ENCODE measurements around the gene SUPT3H.

The SUPT3H gene

DNA sequence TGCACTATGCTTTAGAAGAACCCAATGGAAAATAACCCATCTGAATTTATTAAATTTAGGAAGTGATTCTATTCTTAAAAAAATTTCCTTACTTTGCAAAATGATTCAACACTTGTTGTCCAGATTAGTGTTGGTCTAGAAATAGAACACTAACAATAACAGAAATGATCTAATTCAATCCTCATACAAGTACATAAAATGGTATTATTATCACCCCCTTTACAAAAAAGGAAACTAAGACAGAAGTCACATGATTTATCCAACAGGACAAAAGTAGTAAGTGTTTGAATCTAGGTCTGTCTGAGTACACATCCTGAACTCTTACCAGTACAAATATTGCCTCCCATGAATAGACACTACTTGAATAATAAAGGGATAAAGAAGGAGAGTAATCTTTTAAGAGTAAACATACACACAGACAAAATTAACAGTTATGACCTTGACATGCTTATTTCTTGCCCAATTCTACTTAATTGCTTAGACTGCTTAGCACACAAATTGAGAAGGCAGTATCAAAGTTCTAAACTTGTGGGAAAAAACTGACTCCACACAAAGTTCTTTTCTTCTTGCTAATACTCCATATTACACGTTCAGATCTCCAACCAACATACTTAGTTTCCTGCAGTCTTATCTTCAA lies 245.0 kb downstream of the SUPT3H start:
- Histone ChIP-seq H3K4me1 (ENCODE audit: insufficient read depth, low read length) (no peaks in the 10 kb centered on the region), H3K36me3 (ENCODE audit: insufficient read depth, low read length) (no peaks in the 10 kb centered on the region), H3K9me3 (ENCODE audit: control insufficient read depth, insufficient read depth, low read length) (peaks cover 3% of the 10 kb centered on the region; the same call in 1 of the 2 replicates), H3K9ac (ENCODE audit: low read depth, low read length) (no peak overlapping the region)

DNA sequence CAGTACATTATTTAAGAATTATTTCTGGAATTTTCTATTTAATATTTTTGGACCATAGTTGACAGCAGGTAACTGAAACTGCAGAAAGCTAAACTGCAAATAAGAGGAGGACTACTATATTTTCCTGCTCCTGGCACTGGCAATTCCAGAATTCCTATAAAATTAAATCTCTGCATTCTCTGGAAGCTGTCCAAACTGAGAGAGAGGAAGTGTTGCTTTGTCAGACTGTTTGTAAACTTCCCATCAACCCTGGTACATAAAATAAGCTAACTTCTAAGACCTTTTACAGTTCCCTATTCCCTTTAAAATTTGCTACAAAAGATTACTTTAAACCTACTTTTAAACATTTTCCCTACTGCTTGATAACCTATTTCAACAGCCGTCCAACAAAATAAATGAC lies 245.7 kb downstream of the SUPT3H start:
- Histone ChIP-seq H3K36me3 (ENCODE audit: insufficient read depth, low read length) (no peaks in the 10 kb centered on the region), H3K4me1 (ENCODE audit: insufficient read depth, low read length) (no peaks in the 10 kb centered on the region), H3K9ac (ENCODE audit: low read depth, low read length) (no peak overlapping the region), H3K9me3 (ENCODE audit: control insufficient read depth, insufficient read depth, low read length) (peaks cover 3% of the 10 kb centered on the region; the same call in 1 of the 2 replicates)

DNA sequence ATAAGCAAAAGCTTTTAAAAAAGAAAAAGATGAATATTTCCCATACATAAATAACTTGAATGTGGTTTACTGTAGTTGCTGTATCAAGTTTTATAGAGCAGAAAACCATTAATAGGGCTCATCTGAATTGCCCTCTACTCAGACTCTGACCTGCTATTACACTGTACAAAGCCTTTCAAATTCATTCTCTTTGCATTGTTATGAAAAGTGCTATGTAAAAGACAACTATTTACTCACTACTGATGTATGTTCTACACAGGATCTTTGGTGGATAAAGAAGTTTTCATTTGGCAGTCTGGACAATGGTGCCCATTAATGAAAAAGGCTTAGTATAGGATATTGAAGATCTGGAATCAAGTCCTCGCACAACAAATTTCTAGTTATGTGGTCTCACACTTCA lies 248.7 kb downstream of the SUPT3H start:
- H3K9me3 ChIP-seq (ENCODE audit: control insufficient read depth, insufficient read depth, low read length), result no peaks in the 10 kb centered on the region
- no peaks in the 10 kb centered on the region for H3K36me3 ChIP-seq (ENCODE audit: insufficient read depth, low read length)
- H3K9ac ChIP-seq (ENCODE audit: low read depth, low read length), result no peak overlapping the region
- H3K4me1 ChIP-seq (ENCODE audit: insufficient read depth, low read length), result no peaks in the 10 kb centered on the region

DNA sequence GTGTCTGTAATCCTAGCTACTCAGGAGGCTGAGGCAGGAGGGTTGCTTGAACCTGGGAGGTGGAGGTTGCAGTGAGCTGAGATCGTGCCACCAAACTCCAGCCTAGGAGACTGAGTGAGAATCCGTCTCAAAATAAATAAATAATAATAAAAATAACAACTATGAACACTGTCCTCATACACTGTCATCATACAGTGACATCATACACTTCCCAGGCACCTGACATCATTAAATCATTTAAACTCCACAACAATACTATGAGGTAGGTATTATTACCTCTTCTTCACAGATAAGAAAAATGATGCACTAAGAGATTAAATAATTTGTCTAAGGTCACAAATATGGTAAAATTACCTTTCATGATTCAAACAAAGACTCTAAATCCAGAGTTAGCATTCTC lies 250.5 kb downstream of the SUPT3H start:
- Histone ChIP-seq H3K9me3 (ENCODE audit: control insufficient read depth, insufficient read depth, low read length) (no peaks in the 10 kb centered on the region), H3K9ac (ENCODE audit: low read depth, low read length) (no peak overlapping the region), H3K36me3 (ENCODE audit: insufficient read depth, low read length) (no peaks in the 10 kb centered on the region), H3K4me1 (ENCODE audit: insufficient read depth, low read length) (no peaks in the 10 kb centered on the region)

DNA sequence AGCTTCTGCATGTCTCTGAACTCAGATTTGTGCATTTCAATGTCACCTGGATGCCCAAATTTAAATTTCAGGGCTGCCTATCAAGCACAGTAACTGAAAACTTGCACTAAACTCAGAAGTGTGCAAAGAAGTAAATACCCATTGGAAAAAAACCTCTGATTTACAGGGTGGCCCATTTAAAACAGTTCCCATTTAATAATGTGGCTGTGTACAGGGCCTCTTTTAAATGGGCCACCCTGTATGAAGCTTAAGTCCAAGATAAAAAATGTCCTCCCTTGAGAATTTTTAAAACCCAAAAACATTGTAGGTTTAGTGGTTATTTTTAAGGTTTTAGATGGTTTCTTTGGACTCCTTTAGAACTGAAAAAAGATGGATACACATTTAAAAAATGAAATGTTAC lies 251.7 kb downstream of the SUPT3H start:
- H3K9ac ChIP-seq (ENCODE audit: low read depth, low read length), result no peak overlapping the region
- no peaks in the 10 kb centered on the region for H3K9me3 ChIP-seq (ENCODE audit: control insufficient read depth, insufficient read depth, low read length)
- no peaks in the 10 kb centered on the region for H3K36me3 ChIP-seq (ENCODE audit: insufficient read depth, low read length)
- 0 out of 2 replicates have a peak, but pooled peaks cover 2% of the 10 kb centered on the region for H3K4me1 ChIP-seq (ENCODE audit: insufficient read depth, low read length)

DNA sequence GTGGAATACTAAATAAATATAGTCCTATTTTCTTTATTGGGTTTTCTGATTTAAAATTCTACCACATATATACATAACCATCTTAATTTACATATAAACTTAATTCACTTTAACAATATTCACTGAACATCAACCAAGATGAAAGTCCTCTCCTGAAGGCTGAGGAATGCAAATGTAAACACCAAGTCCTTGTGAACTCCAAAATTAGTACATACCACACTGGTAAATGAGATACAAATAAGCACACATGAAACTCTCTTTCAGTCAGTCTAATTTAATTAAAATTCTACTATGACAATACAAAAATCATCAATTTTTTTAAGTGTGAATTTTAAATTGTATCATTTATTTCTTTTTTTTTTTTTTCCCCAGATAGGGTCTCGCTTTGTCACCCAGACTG lies 254.7 kb downstream of the SUPT3H start:
- H3K4me1 ChIP-seq (ENCODE audit: insufficient read depth, low read length), result 0 out of 2 replicates have a peak, but pooled peaks cover 4% of the 10 kb centered on the region
- no peaks in the 10 kb centered on the region for H3K9me3 ChIP-seq (ENCODE audit: control insufficient read depth, insufficient read depth, low read length)
- no peak overlapping the region for H3K9ac ChIP-seq (ENCODE audit: low read depth, low read length)
- no peaks in the 10 kb centered on the region for H3K36me3 ChIP-seq (ENCODE audit: insufficient read depth, low read length)

DNA sequence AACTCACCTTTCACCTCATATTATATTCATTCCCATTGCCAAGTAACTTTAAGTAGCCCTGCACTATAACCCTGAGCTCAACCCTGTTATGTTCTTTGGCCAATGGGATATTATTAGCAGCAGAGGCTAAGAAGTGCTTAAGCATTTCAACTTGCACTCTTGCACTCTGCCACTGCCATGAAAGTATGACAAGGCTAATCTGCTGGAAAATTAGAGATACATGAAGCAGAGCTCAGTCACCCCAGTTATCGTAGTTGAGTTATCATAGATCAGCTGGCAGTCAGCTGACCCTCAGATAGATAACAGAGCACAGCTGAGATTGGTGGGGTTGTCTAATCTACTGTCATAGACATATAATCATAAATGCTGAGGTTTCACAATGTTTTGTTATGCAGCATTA lies 259.0 kb downstream of the SUPT3H start:
- H3K4me1 ChIP-seq (ENCODE audit: insufficient read depth, low read length), result 0 out of 2 replicates have a peak, but pooled peaks cover 4% of the 10 kb centered on the region
- H3K9me3 ChIP-seq (ENCODE audit: control insufficient read depth, insufficient read depth, low read length), result no peaks in the 10 kb centered on the region
- no peaks in the 10 kb centered on the region for H3K36me3 ChIP-seq (ENCODE audit: insufficient read depth, low read length)
- no peak overlapping the region for H3K9ac ChIP-seq (ENCODE audit: low read depth, low read length)

DNA sequence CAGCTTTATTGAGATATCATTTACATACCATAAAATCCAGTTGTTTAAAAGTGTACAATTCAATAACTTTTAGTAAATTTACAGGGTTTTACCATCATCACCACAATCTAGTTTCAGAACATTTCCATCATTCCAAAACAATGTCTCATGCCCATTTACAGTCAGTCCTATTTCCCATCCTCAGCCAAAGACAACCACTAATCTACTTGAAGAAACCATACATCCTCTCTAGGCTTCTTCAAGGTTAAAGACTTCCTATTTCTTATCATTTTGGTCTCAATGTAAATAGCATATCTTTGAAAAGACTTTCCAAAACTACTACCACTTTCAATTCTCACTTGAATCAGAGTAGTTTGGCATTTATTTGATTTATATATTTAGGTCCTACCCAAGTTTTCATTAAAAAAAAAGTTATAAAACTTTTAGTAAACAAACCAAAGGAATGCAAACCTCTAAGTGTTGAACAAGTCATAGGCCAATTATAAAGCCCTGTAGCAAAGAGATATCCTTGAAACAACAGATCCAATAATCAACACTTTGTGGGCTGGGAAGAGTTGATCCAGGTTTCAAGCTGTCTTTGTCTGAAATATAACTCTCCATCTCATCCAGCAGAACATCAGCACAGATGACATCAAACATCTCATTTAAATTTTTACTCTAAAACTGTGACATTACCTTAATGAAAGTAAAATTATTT lies 260.9 kb downstream of the SUPT3H start:
- Histone ChIP-seq H3K9me3 (ENCODE audit: control insufficient read depth, insufficient read depth, low read length) (no peaks in the 10 kb centered on the region), H3K4me1 (ENCODE audit: insufficient read depth, low read length) (0 out of 2 replicates have a peak, but pooled peaks cover 4% of the 10 kb centered on the region), H3K36me3 (ENCODE audit: insufficient read depth, low read length) (no peaks in the 10 kb centered on the region), H3K9ac (ENCODE audit: low read depth, low read length) (no peak overlapping the region)

DNA sequence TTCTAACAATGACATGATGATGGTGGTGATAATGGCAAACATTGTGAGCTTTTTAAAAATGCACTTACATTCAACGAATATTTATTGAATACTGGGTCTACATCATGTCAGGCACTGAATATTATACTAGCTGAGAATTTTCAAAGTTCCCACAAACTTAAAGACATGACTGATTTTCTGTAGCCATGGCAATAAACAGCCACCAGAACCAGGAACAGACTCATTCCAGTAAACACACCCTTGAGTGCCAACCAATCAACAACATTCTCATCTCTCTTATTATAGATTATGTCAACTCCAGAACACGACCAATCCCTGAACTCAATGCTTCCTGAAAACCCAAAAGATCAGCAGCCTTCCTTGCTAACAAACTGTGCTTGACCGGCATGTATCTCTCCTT lies 262.0 kb downstream of the SUPT3H start:
- no peaks in the 10 kb centered on the region for H3K4me1 ChIP-seq (ENCODE audit: insufficient read depth, low read length)
- no peaks in the 10 kb centered on the region for H3K36me3 ChIP-seq (ENCODE audit: insufficient read depth, low read length)
- H3K9ac ChIP-seq (ENCODE audit: low read depth, low read length), result no peak overlapping the region
- H3K9me3 ChIP-seq (ENCODE audit: control insufficient read depth, insufficient read depth, low read length), result no peaks in the 10 kb centered on the region

DNA sequence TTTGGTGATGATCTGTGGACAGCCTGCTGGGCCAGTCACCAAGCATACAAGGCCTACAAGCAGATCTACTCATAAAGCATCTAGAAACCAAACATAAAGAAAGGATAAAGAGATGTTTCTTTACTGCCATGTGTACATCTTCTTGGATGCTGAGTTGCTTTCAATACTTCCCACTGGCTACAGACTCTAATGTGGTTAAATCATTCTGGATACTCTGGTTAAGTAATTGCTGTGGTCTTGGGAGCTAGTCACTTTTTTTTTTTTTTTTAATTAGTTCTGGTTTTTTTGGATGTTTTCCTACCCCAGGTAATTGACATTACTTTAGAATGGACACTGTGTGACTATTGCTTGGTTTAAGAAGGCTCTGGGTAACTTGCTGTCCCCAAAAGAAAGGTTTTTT lies 265.0 kb downstream of the SUPT3H start:
- Histone ChIP-seq H3K4me1 (ENCODE audit: insufficient read depth, low read length) (no peaks in the 10 kb centered on the region), H3K36me3 (ENCODE audit: insufficient read depth, low read length) (no peaks in the 10 kb centered on the region), H3K9ac (ENCODE audit: low read depth, low read length) (no peak overlapping the region), H3K9me3 (ENCODE audit: control insufficient read depth, insufficient read depth, low read length) (no peaks in the 10 kb centered on the region)

DNA sequence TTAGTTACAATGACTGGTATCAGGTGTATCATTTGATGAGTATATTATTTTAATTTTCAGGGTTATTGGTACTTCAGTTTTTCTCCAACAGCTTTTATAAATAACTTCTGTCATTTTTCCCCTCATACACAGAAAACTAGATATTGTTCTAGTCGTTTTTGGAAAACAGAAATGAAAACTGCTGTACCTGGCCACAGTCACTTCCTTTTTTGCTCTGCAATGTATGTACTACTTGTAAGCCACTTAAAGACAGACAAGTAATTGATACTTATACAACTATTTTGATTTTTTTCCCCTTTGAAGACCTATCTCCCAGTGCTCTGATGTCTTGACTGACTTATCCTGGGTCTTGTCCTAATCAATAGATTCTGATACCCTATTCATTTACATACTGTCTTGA lies 268.2 kb downstream of the SUPT3H start:
- no peak overlapping the region for H3K9ac ChIP-seq (ENCODE audit: low read depth, low read length)
- no peaks in the 10 kb centered on the region for H3K9me3 ChIP-seq (ENCODE audit: control insufficient read depth, insufficient read depth, low read length)
- no peaks in the 10 kb centered on the region for H3K36me3 ChIP-seq (ENCODE audit: insufficient read depth, low read length)
- H3K4me1 ChIP-seq (ENCODE audit: insufficient read depth, low read length), result no peaks in the 10 kb centered on the region

DNA sequence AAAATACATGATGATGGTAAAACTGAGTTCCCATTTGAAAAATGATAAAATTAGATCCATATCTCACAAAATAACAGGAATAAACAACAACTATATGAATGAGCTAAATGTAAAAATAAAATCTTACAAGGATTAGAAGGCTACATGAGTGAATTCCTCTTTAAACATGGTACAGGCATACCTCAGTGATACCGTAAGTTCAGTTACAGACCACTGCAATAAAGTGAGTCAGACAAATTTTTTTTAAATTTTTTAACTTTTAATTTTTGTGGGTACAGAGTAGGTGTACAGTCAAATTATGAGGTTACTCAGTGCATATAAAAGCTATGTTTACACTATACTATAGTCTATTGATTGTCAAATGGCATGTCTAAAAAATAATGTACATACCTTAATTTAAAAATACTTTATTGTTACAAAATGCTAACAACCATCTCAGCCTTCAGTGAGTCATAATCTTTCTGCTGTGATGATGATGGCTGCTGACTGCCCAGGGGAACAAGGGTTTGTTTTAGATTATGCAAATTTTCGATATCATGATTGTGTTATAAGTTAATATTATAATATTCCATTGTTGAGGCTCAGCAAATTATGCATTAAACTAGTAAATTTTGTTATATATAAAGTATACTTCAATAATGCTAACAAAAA lies 272.4 kb downstream of the SUPT3H start:
- H3K9ac ChIP-seq (ENCODE audit: low read depth, low read length), result no peak overlapping the region
- H3K36me3 ChIP-seq (ENCODE audit: insufficient read depth, low read length), result no peaks in the 10 kb centered on the region
- H3K4me1 ChIP-seq (ENCODE audit: insufficient read depth, low read length), result no peaks in the 10 kb centered on the region
- no peaks in the 10 kb centered on the region for H3K9me3 ChIP-seq (ENCODE audit: control insufficient read depth, insufficient read depth, low read length)

DNA sequence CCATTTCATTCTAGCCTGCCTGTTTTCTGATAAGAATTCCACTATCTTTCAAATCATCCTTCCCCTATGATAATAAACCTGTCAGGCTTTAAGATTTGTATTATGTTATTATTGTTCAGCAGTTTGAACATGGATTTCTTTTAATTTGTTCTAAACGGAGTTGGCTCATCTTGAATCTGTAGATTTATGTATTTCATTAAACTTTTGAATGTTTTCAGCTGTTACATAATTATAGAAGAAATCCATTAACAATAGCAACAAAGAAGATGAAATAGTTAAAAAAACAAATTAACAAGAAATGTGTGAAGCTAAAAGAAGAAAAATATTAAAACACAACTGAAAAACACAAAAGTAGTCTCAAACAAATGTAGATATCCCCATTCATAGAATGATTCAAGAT lies 273.3 kb downstream of the SUPT3H start:
- Histone ChIP-seq H3K36me3 (ENCODE audit: insufficient read depth, low read length) (no peaks in the 10 kb centered on the region), H3K9me3 (ENCODE audit: control insufficient read depth, insufficient read depth, low read length) (no peaks in the 10 kb centered on the region), H3K9ac (ENCODE audit: low read depth, low read length) (no peak overlapping the region), H3K4me1 (ENCODE audit: insufficient read depth, low read length) (no peaks in the 10 kb centered on the region)

DNA sequence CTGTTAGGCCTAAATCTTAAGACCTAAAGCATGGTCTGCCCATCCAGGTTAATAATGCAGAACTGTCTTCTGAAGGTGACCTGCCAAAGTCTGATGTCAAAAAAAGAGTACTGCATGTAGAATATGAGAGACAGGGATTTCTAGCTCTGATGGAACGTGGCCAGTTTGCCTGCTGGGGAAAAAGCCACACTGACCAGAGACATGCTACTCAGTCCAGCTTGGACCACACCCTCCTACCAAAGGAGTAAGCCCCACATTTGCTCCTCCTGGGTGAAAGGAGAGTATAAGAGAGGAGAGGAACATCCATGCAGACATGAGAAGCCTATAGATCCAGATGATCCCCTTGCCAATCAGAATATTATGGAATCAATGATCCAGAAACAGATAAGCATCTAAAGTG lies 279.5 kb downstream of the SUPT3H start:
- Histone ChIP-seq H3K36me3 (ENCODE audit: insufficient read depth, low read length) (no peaks in the 10 kb centered on the region), H3K9me3 (ENCODE audit: control insufficient read depth, insufficient read depth, low read length) (no peaks in the 10 kb centered on the region), H3K4me1 (ENCODE audit: insufficient read depth, low read length) (peaks cover 4% of the 10 kb centered on the region; the same call in 1 of the 2 replicates), H3K9ac (ENCODE audit: low read depth, low read length) (no peak overlapping the region)

DNA sequence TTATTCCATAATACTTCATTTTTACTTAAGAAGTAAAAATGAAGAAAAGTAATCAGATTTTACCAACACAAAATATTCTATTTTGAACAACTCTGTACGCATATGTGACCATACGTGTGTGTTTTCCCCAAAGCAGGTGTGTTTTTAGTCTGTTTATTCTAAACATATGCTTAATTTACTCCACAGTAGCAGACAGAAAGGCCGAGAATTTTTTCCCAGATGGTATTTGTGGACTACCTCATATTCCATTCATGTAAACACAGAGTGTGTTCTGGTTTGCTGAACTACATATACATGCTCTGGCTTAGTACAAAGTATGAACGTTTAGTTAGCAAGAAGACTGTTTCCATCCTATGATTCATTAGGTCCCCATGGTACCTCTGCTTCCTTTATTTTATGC lies 282.9 kb downstream of the SUPT3H start:
- peaks cover 4% of the 10 kb centered on the region; the same call in 1 of the 2 replicates for H3K4me1 ChIP-seq (ENCODE audit: insufficient read depth, low read length)
- H3K9ac ChIP-seq (ENCODE audit: low read depth, low read length), result no peak overlapping the region
- H3K9me3 ChIP-seq (ENCODE audit: control insufficient read depth, insufficient read depth, low read length), result no peaks in the 10 kb centered on the region
- H3K36me3 ChIP-seq (ENCODE audit: insufficient read depth, low read length), result no peaks in the 10 kb centered on the region
